Mesothelial cell of epicardium (in vitro differentiated cells): ENCODE results near the gene ACSL3. TPM values are rescaled to one million over a fixed set of nuclear protein-coding genes. Genes with fewer than 3 reads are reported as not detected.

ENCODE experiments used
- DNase-seq, 2 experiments: peaks; one replicate each; pipeline ENCODE4 v3.0.0; 2021; ENCODE audit warnings: low spot score in 2 of 2; ENCODE audit not compliant: unreplicated experiment in 2 of 2
- H3K27ac Mint-ChIP-seq: 2 replicates; pipeline ENCODE4 v1.8.0; 2021; ENCODE audit warnings: mixed read lengths
- H3K27me3 Mint-ChIP-seq: 2 replicates; pipeline ENCODE4 v1.8.0; 2021; ENCODE audit warnings: low read depth, mixed read lengths
- H3K36me3 Mint-ChIP-seq: 2 replicates; pipeline ENCODE4 v1.8.0; 2021; ENCODE audit warnings: mixed read lengths
- H3K4me1 Mint-ChIP-seq: 2 replicates; pipeline ENCODE4 v1.8.0; 2021; ENCODE audit warnings: mixed read lengths
- H3K4me3 Mint-ChIP-seq: 2 replicates; pipeline ENCODE4 v1.8.0; 2021; ENCODE audit warnings: mild to moderate bottlenecking, moderate library complexity, mixed read lengths
- H3K9me3 Mint-ChIP-seq: 2 replicates; pipeline ENCODE4 v1.8.0; 2021; ENCODE audit warnings: mixed read lengths
- total RNA-seq: library from RNA; stranded (reverse); gene quantifications from 3 replicates; pipeline ENCODE4 v1.2.1, GENCODE V29; 2021
- TF ChIP-seq, protein P1 (sequence below): fragments of 200-600 bp; sonication (generic); IDR thresholded peaks from one replicate; pipeline ENCODE4 v1.5.0; 2021; ENCODE audit warnings: antibody characterized with exemption; ENCODE audit not compliant: unreplicated experiment

The ACSL3 gene
- total RNA-seq, 1 donor from 2014 or later: 81.6 TPM

DNA sequence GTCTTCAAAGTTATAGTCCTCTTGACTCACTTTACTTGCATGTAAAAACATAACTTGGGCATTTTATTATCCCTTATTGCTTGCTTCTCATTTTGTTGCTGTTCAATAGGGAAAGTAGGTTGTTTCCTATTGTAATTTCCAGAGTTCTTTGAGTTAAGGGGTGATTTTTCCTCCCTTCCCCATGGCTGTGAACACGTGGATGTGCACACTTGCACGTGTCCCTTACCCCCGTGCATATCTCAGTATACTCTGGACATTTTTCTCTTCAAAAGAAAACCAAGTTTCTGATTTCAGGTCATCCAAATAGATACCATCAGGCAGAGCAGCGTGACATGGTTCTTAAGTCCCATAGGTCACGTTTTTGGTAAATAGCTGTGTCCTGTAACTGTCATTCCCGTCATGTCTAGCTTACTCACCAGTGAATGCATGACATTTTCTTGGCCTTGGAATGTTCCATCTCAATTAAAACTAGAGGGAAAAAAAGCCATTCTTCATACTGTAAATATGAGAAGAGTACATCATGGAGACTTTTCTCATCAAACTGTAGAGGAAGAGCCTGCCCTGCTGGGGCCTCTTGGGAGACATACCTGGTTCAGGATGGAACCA is 107.8 kb downstream of the ACSL3 start:
- TF ChIP-seq, protein P1, sequence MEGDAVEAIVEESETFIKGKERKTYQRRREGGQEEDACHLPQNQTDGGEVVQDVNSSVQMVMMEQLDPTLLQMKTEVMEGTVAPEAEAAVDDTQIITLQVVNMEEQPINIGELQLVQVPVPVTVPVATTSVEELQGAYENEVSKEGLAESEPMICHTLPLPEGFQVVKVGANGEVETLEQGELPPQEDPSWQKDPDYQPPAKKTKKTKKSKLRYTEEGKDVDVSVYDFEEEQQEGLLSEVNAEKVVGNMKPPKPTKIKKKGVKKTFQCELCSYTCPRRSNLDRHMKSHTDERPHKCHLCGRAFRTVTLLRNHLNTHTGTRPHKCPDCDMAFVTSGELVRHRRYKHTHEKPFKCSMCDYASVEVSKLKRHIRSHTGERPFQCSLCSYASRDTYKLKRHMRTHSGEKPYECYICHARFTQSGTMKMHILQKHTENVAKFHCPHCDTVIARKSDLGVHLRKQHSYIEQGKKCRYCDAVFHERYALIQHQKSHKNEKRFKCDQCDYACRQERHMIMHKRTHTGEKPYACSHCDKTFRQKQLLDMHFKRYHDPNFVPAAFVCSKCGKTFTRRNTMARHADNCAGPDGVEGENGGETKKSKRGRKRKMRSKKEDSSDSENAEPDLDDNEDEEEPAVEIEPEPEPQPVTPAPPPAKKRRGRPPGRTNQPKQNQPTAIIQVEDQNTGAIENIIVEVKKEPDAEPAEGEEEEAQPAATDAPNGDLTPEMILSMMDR: no peak
- DNase-seq: no peak
- no peaks in the 10 kb centered on the region for H3K36me3 Mint-ChIP-seq
- H3K4me3 Mint-ChIP-seq: no peak overlapping the region
- no peak overlapping the region for H3K27ac Mint-ChIP-seq
- H3K27me3 Mint-ChIP-seq: peaks cover 4% of the 10 kb centered on the region
- peaks cover 9% of the 10 kb centered on the region for H3K9me3 Mint-ChIP-seq
- peaks cover 2% of the 10 kb centered on the region for H3K4me1 Mint-ChIP-seq

DNA sequence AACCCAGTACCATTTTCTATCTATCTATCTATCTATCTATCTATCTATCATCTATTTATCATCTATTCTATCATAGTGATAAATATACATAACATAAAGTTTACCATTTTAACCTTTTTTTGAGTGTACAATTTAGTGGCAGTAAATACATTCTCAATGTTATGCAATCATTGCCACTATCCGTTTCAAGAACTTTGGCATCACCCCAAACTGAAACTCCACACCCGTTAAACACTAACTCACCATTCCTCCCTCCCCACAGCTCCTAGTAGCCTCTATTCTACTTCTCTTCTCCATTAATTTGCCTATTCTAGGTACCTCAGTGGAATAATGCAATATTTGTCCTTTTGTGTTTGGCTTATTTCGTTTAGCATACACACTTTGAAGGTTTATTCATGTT is 108.7 kb downstream of the ACSL3 start:
- peaks cover 2% of the 10 kb centered on the region for H3K4me1 Mint-ChIP-seq
- H3K27me3 Mint-ChIP-seq: peaks cover 2% of the 10 kb centered on the region
- no peak for DNase-seq
- H3K36me3 Mint-ChIP-seq: no peaks in the 10 kb centered on the region
- no peak overlapping the region for H3K27ac Mint-ChIP-seq
- H3K4me3 Mint-ChIP-seq: no peak overlapping the region
- H3K9me3 Mint-ChIP-seq: peaks cover 7% of the 10 kb centered on the region
- TF ChIP-seq, protein P1: no peak

DNA sequence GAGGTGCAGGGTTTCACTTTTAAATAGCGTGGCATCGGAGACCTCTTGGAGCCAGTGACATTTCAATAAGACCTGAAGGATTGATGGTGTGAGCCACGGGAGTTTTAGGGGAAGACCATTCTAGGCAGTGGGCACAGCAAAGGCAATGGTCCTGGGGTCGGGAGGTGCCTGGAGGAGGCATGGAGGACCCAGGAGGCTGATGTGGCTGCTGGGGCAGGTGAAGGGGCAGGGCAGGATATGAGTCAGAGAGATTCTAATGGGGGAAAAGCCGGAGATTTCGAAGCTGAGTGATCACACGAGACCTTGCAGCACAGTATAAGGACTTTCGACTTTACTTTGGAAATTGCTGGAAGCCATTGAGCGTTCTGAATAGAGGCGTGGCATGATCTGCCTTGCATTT is 111.6 kb downstream of the ACSL3 start:
- TF ChIP-seq, protein P1: no peak
- DNase-seq: no peak
- Mint-ChIP-seq H3K27ac (no peak overlapping the region), H3K9me3 (peaks cover under 1% of the 10 kb centered on the region), H3K36me3 (no peaks in the 10 kb centered on the region), H3K4me1 (peaks cover 6% of the 10 kb centered on the region), H3K4me3 (no peak overlapping the region), H3K27me3 (no peaks in the 10 kb centered on the region)

DNA sequence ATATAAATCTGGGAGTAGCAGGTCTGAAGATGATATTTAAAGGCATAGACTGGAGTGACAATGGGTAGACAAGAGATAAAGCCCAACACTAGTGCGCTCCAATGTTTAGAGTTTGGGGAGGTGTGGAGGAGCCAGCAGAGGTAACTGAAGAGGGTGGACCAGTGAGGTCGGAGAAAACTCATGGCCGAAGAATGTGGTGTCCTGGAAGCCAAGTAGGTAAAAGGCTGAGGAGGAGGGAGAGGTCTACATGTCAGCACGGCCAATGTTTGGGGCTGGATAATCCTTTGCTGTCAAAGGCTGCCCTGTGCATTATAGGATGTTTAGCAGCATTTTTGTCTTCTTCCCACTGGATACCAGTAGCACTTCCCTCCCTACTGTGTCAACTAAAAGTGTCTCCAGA is 112.4 kb downstream of the ACSL3 start:
- TF ChIP-seq, protein P1: no peak
- Mint-ChIP-seq H3K4me1 (peaks cover 9% of the 10 kb centered on the region), H3K36me3 (no peaks in the 10 kb centered on the region), H3K27ac (no peak overlapping the region), H3K4me3 (no peak overlapping the region), H3K9me3 (no peaks in the 10 kb centered on the region), H3K27me3 (no peaks in the 10 kb centered on the region)
- no peak for DNase-seq

DNA sequence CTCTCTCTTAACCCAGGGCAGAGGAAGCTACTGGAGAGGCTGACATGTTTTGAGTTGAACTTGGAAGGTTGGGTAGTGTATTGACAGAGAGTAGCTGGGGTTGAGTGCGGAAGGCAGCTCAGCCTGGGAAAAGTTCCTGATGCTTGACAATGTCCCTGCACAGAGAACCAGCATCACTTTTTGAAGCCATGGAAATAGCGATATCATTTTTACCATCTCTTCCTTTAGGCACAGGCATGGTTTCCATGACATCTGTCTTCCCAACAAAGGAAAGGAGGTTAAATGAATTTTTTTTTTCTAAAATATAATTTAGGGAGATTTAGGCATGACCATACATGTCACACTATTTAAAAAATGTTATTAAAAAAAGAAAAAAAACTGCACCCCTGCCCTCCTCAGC is 112.9 kb downstream of the ACSL3 start:
- Mint-ChIP-seq H3K4me1 (peaks cover 14% of the 10 kb centered on the region), H3K27me3 (no peaks in the 10 kb centered on the region), H3K36me3 (no peaks in the 10 kb centered on the region), H3K4me3 (no peak overlapping the region), H3K9me3 (no peaks in the 10 kb centered on the region), H3K27ac (no peak overlapping the region)
- TF ChIP-seq, protein P1: no peak
- no peak for DNase-seq
